OCI-LY7 (cell line): ENCODE data around the gene LTBP4.

Experiments
- CTCF ChIP-seq: fragments of 200-600 bp; sonication (generic); conservative IDR thresholded peaks from 2 replicates; pipeline ENCODE4 v1.5.1; 2014; ENCODE audit warnings: mild to moderate bottlenecking, antibody characterized with exemption, low read length, moderate library complexity, mixed read lengths
- EZH2phosphoT487 ChIP-seq: fragments of 200-600 bp; sonication (generic); IDR thresholded peaks from 2 replicates; pipeline ENCODE4 v1.6.1; 2018; ENCODE audit warnings: low read depth, borderline replicate concordance, mild to moderate bottlenecking, mixed run types, antibody characterized with exemption, low read length, moderate library complexity, mixed read lengths

GRCh38 chr19:40646743-40647254, 45.6 kb downstream of the LTBP4 start:
- TF ChIP-seq CTCF (no peak), EZH2phosphoT487 (no peak)
